ENCODE measurements around the gene KRTAP9-4.
"Not testable (repeated sequence)": the region's sequence is repeated elsewhere in the genome, so short reads cannot be mapped to it uniquely, and the experiment has no call there.

Gene KRTAP9-4

GRCh38 chr17:41254861-41255260 is 5.4 kb downstream of the KRTAP9-4 start:
- no peak for DNase-seq
- TF ChIP-seq CTCF (IDR thresholded peaks at IDR 0.05; ENCODE audit: low read depth, low read length) = no peak
- Histone ChIP-seq H3K27ac (no peak overlapping the region), H3K27me3 (ENCODE audit: insufficient read depth, low read depth, severe bottlenecking) (peaks cover 85% of the 10 kb centered on the region), H3K36me3 (no peaks in the 10 kb centered on the region), H3K4me3 (ENCODE audit: low read depth, low read length) (no peak overlapping the region), H3K9me3 (ENCODE audit: severe bottlenecking) (no peaks in the 10 kb centered on the region)

- H3K36me3 ChIP-seq; H3K27ac ChIP-seq; H3K9me3 ChIP-seq (ENCODE audit: severe bottlenecking); H3K4me3 ChIP-seq (ENCODE audit: low read depth, low read length); DNase-seq: not testable (repeated sequence)
- peaks cover 88% of the 10 kb centered on the region for H3K27me3 ChIP-seq (ENCODE audit: insufficient read depth, low read depth, severe bottlenecking)
These were observed 6.1 kb downstream of the KRTAP9-4 start, which contains the start of gene KRTAP9-9 for GRCh38 chr17:41255381-41256290. Gene KRTAP9-9, plus strand, starts transcription at chr17:41255384.

GRCh38 chr17:41256291-41256685 is 6.8 kb downstream of the KRTAP9-4 start:
- no peak overlapping the region for H3K27ac ChIP-seq
- no peaks in the 10 kb centered on the region for H3K9me3 ChIP-seq (ENCODE audit: severe bottlenecking)
- DNase-seq = no peak
- H3K36me3 ChIP-seq = no peaks in the 10 kb centered on the region
- no peak for TF ChIP-seq CTCF (IDR thresholded peaks at IDR 0.05; ENCODE audit: low read depth, low read length)
- H3K27me3 ChIP-seq (ENCODE audit: insufficient read depth, low read depth, severe bottlenecking) = peaks cover 87% of the 10 kb centered on the region
- H3K4me3 ChIP-seq (ENCODE audit: low read depth, low read length) = no peak overlapping the region

GRCh38 chr17:41258406-41258805 is 8.9 kb downstream of the KRTAP9-4 start:
- Histone ChIP-seq H3K36me3 (no peaks in the 10 kb centered on the region), H3K9me3 (ENCODE audit: severe bottlenecking) (no peaks in the 10 kb centered on the region), H3K27me3 (ENCODE audit: insufficient read depth, low read depth, severe bottlenecking) (peaks cover 85% of the 10 kb centered on the region), H3K4me3 (ENCODE audit: low read depth, low read length) (no peak overlapping the region), H3K27ac (no peak overlapping the region)
- no peak for DNase-seq
- TF ChIP-seq CTCF (IDR thresholded peaks at IDR 0.05; ENCODE audit: low read depth, low read length) = no peak

GRCh38 chr17:41263212-41263611 is 13.7 kb downstream of the KRTAP9-4 start:
- Histone ChIP-seq H3K4me3 (ENCODE audit: low read depth, low read length) (no peak overlapping the region), H3K27me3 (ENCODE audit: insufficient read depth, low read depth, severe bottlenecking) (peaks cover 59% of the 10 kb centered on the region), H3K9me3 (ENCODE audit: severe bottlenecking) (no peaks in the 10 kb centered on the region), H3K36me3 (no peaks in the 10 kb centered on the region), H3K27ac (no peak overlapping the region)
- TF ChIP-seq CTCF (IDR thresholded peaks at IDR 0.05; ENCODE audit: low read depth, low read length) = no peak
- DNase-seq = no peak

GRCh38 chr17:41264599-41264998 is 15.1 kb downstream of the KRTAP9-4 start:
- no peak for TF ChIP-seq CTCF (IDR thresholded peaks at IDR 0.05; ENCODE audit: low read depth, low read length)
- no peak for DNase-seq
- Histone ChIP-seq H3K9me3 (ENCODE audit: severe bottlenecking) (no peaks in the 10 kb centered on the region), H3K27ac (no peak overlapping the region), H3K4me3 (ENCODE audit: low read depth, low read length) (no peak overlapping the region), H3K36me3 (no peaks in the 10 kb centered on the region), H3K27me3 (ENCODE audit: insufficient read depth, low read depth, severe bottlenecking) (peaks cover 45% of the 10 kb centered on the region)

Data from WERI-Rb-1 (cell line).